Testis (tissue), 2 donors: Measurements from ENCODE around the gene SP3.

ENCODE experiments used
- POLR2A ChIP-seq: fragments of 450-650 bp; IDR thresholded peaks from one replicate; pipeline ENCODE4 v1.6.1; 2017; ENCODE audit warnings: antibody characterized with exemption, mild to moderate bottlenecking, moderate library complexity
- TF ChIP-seq, protein P1 (sequence below), 3 experiments: fragments of 450-650 bp in 2 of 3; fragments of 200-600 bp in 1 of 3; sonication (generic) in 1 of 3; IDR thresholded peaks; one replicate each; pipeline ENCODE4 v1.5.1; 2016 to 2019; ENCODE audit warnings: antibody characterized with exemption in 3 of 3, mild to moderate bottlenecking in 2 of 3, moderate library complexity in 1 of 3

DNA sequence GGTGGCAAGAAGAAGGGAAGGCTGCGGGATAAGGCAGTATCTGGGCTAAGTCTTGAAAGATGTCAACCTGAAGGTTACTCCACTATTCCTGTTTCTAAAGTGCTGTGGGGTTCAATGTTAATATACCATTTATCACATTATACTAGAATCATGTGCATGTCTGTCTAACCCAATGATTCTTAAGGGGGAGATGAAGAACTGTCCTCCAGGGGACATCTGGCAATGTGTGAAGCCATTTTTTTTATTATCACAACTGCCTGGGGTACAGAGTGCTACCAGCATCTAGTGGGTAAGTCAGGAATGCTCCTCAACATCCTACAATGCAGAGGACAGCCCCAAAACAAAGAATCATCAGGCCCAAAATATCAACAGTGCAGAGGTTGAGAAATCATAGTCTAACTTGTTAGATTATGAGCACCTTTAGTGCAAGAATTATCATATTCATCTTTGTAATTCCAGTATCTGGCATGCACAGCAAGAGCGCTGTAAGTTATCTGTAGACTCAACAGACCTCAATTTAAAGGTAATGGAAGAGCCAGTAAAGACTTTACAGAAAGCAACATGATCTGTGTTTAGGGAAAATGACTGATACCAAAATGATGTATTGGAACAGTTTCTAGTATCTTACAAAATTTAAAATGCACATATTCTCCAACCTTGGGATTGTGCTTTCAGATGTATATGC lies 26.3 kb downstream of the SP3 start:
- TF ChIP-seq, protein P1, sequence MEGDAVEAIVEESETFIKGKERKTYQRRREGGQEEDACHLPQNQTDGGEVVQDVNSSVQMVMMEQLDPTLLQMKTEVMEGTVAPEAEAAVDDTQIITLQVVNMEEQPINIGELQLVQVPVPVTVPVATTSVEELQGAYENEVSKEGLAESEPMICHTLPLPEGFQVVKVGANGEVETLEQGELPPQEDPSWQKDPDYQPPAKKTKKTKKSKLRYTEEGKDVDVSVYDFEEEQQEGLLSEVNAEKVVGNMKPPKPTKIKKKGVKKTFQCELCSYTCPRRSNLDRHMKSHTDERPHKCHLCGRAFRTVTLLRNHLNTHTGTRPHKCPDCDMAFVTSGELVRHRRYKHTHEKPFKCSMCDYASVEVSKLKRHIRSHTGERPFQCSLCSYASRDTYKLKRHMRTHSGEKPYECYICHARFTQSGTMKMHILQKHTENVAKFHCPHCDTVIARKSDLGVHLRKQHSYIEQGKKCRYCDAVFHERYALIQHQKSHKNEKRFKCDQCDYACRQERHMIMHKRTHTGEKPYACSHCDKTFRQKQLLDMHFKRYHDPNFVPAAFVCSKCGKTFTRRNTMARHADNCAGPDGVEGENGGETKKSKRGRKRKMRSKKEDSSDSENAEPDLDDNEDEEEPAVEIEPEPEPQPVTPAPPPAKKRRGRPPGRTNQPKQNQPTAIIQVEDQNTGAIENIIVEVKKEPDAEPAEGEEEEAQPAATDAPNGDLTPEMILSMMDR (IDR thresholded peaks at IDR 0.05), result no peak
- no peak for TF ChIP-seq POLR2A
